CD4-positive, alpha-beta T cell treated with Interferon alpha-2 for 1 hour (primary cell): ENCODE measurements around the gene CHST15.

Experiments
- DNase-seq, 2 donors: peaks; one replicate each; pipeline ENCODE4 v3.0.0-alpha.2; 2020 to 2022

CHST15 gene

GRCh38 chr10:124124123-124124768 lies 30.8 kb upstream of the CHST15 start:
- peak in 1 of 2 donors; percentile 47 for DNase-seq

- no peak for DNase-seq
Observed at GRCh38 chr10:124123156-124123555, 29.8 kb upstream of the CHST15 start.

- DNase-seq = no peak
Observed at GRCh38 chr10:124122211-124122610, 28.8 kb upstream of the CHST15 start.

- no peak for DNase-seq
Observed at GRCh38 chr10:124120410-124121061, 27.1 kb upstream of the CHST15 start.

- peak in 1 of 2 donors; percentile 15 for DNase-seq
Observed at GRCh38 chr10:124119946-124120345, 26.5 kb upstream of the CHST15 start.

- no peak for DNase-seq
Observed at GRCh38 chr10:124119216-124119615, 25.8 kb upstream of the CHST15 start.

- DNase-seq = no peak
Observed at GRCh38 chr10:124117833-124118232, 24.4 kb upstream of the CHST15 start.

- no peak for DNase-seq
Observed at GRCh38 chr10:124117511-124117785, 24.1 kb upstream of the CHST15 start.

GRCh38 chr10:124116771-124117510 lies 23.5 kb upstream of the CHST15 start:
- DNase-seq = no peak

GRCh38 chr10:124114696-124115095 lies 21.3 kb upstream of the CHST15 start:
- DNase-seq = no peak

- no peak for DNase-seq
Observed at GRCh38 chr10:124112891-124113580, 19.6 kb upstream of the CHST15 start.

- DNase-seq = no peak
Observed at GRCh38 chr10:124110882-124111281, 17.5 kb upstream of the CHST15 start.

GRCh38 chr10:124109261-124109660 lies 15.9 kb upstream of the CHST15 start:
- no peak for DNase-seq

GRCh38 chr10:124107072-124107471 lies 13.7 kb upstream of the CHST15 start:
- no peak for DNase-seq

GRCh38 chr10:124106241-124106879 lies 13.0 kb upstream of the CHST15 start:
- no peak for DNase-seq

- DNase-seq = no peak
Observed at GRCh38 chr10:124105594-124105993, 12.2 kb upstream of the CHST15 start.

- DNase-seq = no peak
Observed at GRCh38 chr10:124105045-124105444, 11.6 kb upstream of the CHST15 start.

GRCh38 chr10:124104011-124104627 lies 10.7 kb upstream of the CHST15 start:
- no peak for DNase-seq

- no peak for DNase-seq
Observed at GRCh38 chr10:124101351-124101750, 8.0 kb upstream of the CHST15 start.

- DNase-seq = peak in 1 of 2 donors; percentile 33
Observed at GRCh38 chr10:124100651-124101050, 7.3 kb upstream of the CHST15 start.

- no peak for DNase-seq
Observed at GRCh38 chr10:124100124-124100523, 6.7 kb upstream of the CHST15 start.

- no peak for DNase-seq
Observed at GRCh38 chr10:124099604-124100003, 6.2 kb upstream of the CHST15 start.

- DNase-seq = no peak
Observed at GRCh38 chr10:124098575-124098974, 5.2 kb upstream of the CHST15 start.
